ENCODE data around the gene MYL6. TPM values are rescaled to one million over a fixed set of nuclear protein-coding genes. Genes with fewer than 3 reads are reported as not detected.
"Not testable (repeated sequence)": the region's sequence is repeated elsewhere in the genome, so short reads cannot be mapped to it uniquely, and the experiment has no call there.

Gene MYL6
- 1,671 TPM for polyA plus RNA-seq (ENCODE audit: insufficient read length)
- long read RNA-seq, donor 1, transcript MYL6-212 (4 exons, 582 nt), result minor isoform, 67 of 1,184 reads
- long read RNA-seq, donor 1, transcript MYL6-219 (5 exons, 1,438 nt), result minor isoform, 13 of 1,184 reads
- long read RNA-seq, donor 1, transcript MYL6-218 (7 exons, 901 nt), result major isoform, 332 of 1,184 reads
- long read RNA-seq, donor 1, transcript MYL6-207 (6 exons, 655 nt), result minor isoform, 228 of 1,184 reads
- long read RNA-seq, donor 1, partial matches to known transcripts, result 433 of 1,184 reads
- long read RNA-seq, donor 1, other reads (novel, unspliced or antisense), result 89 of 1,184 reads
- long read RNA-seq, donor 2, transcript MYL6-212 (4 exons, 582 nt), result minor isoform, 29 of 1,029 reads
- long read RNA-seq, donor 2, transcript MYL6-218 (7 exons, 901 nt), result major isoform, 334 of 1,029 reads
- long read RNA-seq, donor 2, transcript MYL6-207 (6 exons, 655 nt), result minor isoform, 232 of 1,029 reads
- long read RNA-seq, donor 2, transcript MYL6-219 (5 exons, 1,438 nt), result minor isoform, 26 of 1,029 reads
- long read RNA-seq, donor 2, partial matches to known transcripts, result 325 of 1,029 reads
- long read RNA-seq, donor 2, other reads (novel, unspliced or antisense), result 68 of 1,029 reads
- long read RNA-seq, donor 3, transcript MYL6-212 (4 exons, 582 nt), result minor isoform, 27 of 912 reads
- long read RNA-seq, donor 3, transcript MYL6-218 (7 exons, 901 nt), result major isoform, 263 of 912 reads
- long read RNA-seq, donor 3, transcript MYL6-219 (5 exons, 1,438 nt), result minor isoform, 25 of 912 reads
- long read RNA-seq, donor 3, transcript MYL6-207 (6 exons, 655 nt), result minor isoform, 250 of 912 reads
- long read RNA-seq, donor 3, partial matches to known transcripts, result 284 of 912 reads
- long read RNA-seq, donor 3, other reads (novel, unspliced or antisense), result 51 of 912 reads
- long read RNA-seq, donor 4, transcript MYL6-212 (4 exons, 582 nt), result minor isoform, 9 of 270 reads
- long read RNA-seq, donor 4, transcript MYL6-218 (7 exons, 901 nt), result minor isoform, 56 of 270 reads
- long read RNA-seq, donor 4, transcript MYL6-207 (6 exons, 655 nt), result major isoform, 60 of 270 reads
- long read RNA-seq, donor 4, partial matches to known transcripts, result 139 of 270 reads
- long read RNA-seq, donor 4, other reads (novel, unspliced or antisense), result 0 of 270 reads
- long read RNA-seq, donor 5, transcript MYL6-207 (6 exons, 655 nt), result minor isoform, 637 of 1,538 reads
- long read RNA-seq, donor 5, transcript MYL6-212 (4 exons, 582 nt), result minor isoform, 50 of 1,538 reads
- long read RNA-seq, donor 5, transcript MYL6-218 (7 exons, 901 nt), result major isoform, 757 of 1,538 reads
- long read RNA-seq, donor 5, transcript MYL6-219 (5 exons, 1,438 nt), result minor isoform, 57 of 1,538 reads
- long read RNA-seq, donor 5, partial matches to known transcripts, result 7 of 1,538 reads
- long read RNA-seq, donor 5, other reads (novel, unspliced or antisense), result 7 of 1,538 reads
- long read RNA-seq, donor 6, transcript MYL6-218 (7 exons, 901 nt), result major isoform, 299 of 1,161 reads
- long read RNA-seq, donor 6, transcript MYL6-212 (4 exons, 582 nt), result minor isoform, 63 of 1,161 reads
- long read RNA-seq, donor 6, transcript MYL6-207 (6 exons, 655 nt), result minor isoform, 261 of 1,161 reads
- long read RNA-seq, donor 6, transcript MYL6-219 (5 exons, 1,438 nt), result minor isoform, 13 of 1,161 reads
- long read RNA-seq, donor 6, partial matches to known transcripts, result 436 of 1,161 reads
- long read RNA-seq, donor 6, other reads (novel, unspliced or antisense), result 81 of 1,161 reads
- long read RNA-seq, donor 7, transcript MYL6-212 (4 exons, 582 nt), result minor isoform, 78 of 1,701 reads
- long read RNA-seq, donor 7, transcript MYL6-207 (6 exons, 655 nt), result minor isoform, 391 of 1,701 reads
- long read RNA-seq, donor 7, transcript MYL6-218 (7 exons, 901 nt), result major isoform, 532 of 1,701 reads
- long read RNA-seq, donor 7, transcript MYL6-219 (5 exons, 1,438 nt), result minor isoform, 36 of 1,701 reads
- long read RNA-seq, donor 7, partial matches to known transcripts, result 523 of 1,701 reads
- long read RNA-seq, donor 7, other reads (novel, unspliced or antisense), result 121 of 1,701 reads
- long read RNA-seq, donor 8, transcript MYL6-219 (5 exons, 1,438 nt), result minor isoform, 10 of 495 reads
- long read RNA-seq, donor 8, transcript MYL6-207 (6 exons, 655 nt), result minor isoform, 134 of 495 reads
- long read RNA-seq, donor 8, transcript MYL6-212 (4 exons, 582 nt), result minor isoform, 20 of 495 reads
- long read RNA-seq, donor 8, transcript MYL6-218 (7 exons, 901 nt), result major isoform, 157 of 495 reads
- long read RNA-seq, donor 8, partial matches to known transcripts, result 144 of 495 reads
- long read RNA-seq, donor 8, other reads (novel, unspliced or antisense), result 26 of 495 reads

GRCh38 chr12:56158029-56158925, at the start of gene MYL6:
Gene MYL6, plus strand, starts transcription at chr12:56158359. Its CDS starts 43 bp downstream, at chr12:56158402.
- peak; percentile 99 for DNase-seq

GRCh38 chr12:56110571-56110970, 47.6 kb upstream of the MYL6 start:
- no peak for DNase-seq

GRCh38 chr12:56114084-56114483, 44.1 kb upstream of the MYL6 start:
- DNase-seq, result no peak

GRCh38 chr12:56115329-56115728, 42.8 kb upstream of the MYL6 start:
- no peak for DNase-seq

GRCh38 chr12:56116267-56117081, 41.7 kb upstream of the MYL6 start, which contains the start of gene RPL41:
Gene RPL41, plus strand, starts transcription at chr12:56116633.
- DNase-seq, result peak; percentile 98

- DNase-seq, result not testable (repeated sequence)
Measured at GRCh38 chr12:56117082-56117706, 41.0 kb upstream of the MYL6 start.

- peak; percentile 98 for DNase-seq
Measured at GRCh38 chr12:56117778-56118687, 40.1 kb upstream of the MYL6 start, which contains the start of gene ZC3H10. Gene ZC3H10, plus strand, starts transcription at chr12:56118266. Its CDS starts 2,297 bp downstream, at chr12:56120563.

- no peak for DNase-seq
Measured at GRCh38 chr12:56118688-56119357, 39.3 kb upstream of the MYL6 start.

- peak; percentile 88 for DNase-seq
Measured at GRCh38 chr12:56119361-56119796, 38.8 kb upstream of the MYL6 start.

- DNase-seq, result no peak
Measured at GRCh38 chr12:56120158-56120846, 37.9 kb upstream of the MYL6 start.

- DNase-seq, result no peak
Measured at GRCh38 chr12:56121204-56121870, 36.8 kb upstream of the MYL6 start.

GRCh38 chr12:56122637-56123036, 35.5 kb upstream of the MYL6 start:
- no peak for DNase-seq

GRCh38 chr12:56124133-56124532, 34.0 kb upstream of the MYL6 start:
- no peak for DNase-seq

GRCh38 chr12:56126732-56127239, 31.4 kb upstream of the MYL6 start:
- no peak for DNase-seq

Data from left kidney (tissue), 8 donors.